Measurements from ENCODE around the gene CACNA1A. TPM values are rescaled to one million over a fixed set of nuclear protein-coding genes. Genes with fewer than 3 reads are reported as not detected.

CACNA1A gene
- total RNA-seq: 0.24 TPM
- polyA plus RNA-seq: 1.0 TPM
- long read RNA-seq, donor 1: 0 reads
- long read RNA-seq, donor 2, partial matches to known transcripts: 77 of 83 reads
- long read RNA-seq, donor 2, other reads (novel, unspliced or antisense): 5 of 83 reads
- long read RNA-seq, donor 3, partial matches to known transcripts: 0 of 9 reads
- long read RNA-seq, donor 3, other reads (novel, unspliced or antisense): 8 of 9 reads
- long read RNA-seq, donor 4: 0 reads
- long read RNA-seq, donor 5, partial matches to known transcripts: 0 of 1 reads
- long read RNA-seq, donor 5, other reads (novel, unspliced or antisense): 0 of 1 reads
- long read RNA-seq, donor 6, partial matches to known transcripts: 0 of 1 reads
- long read RNA-seq, donor 6, other reads (novel, unspliced or antisense): 0 of 1 reads
- long read RNA-seq, donor 7, partial matches to known transcripts: 0 of 10 reads
- long read RNA-seq, donor 7, other reads (novel, unspliced or antisense): 0 of 10 reads
- long read RNA-seq, donor 8, partial matches to known transcripts: 0 of 6 reads
- long read RNA-seq, donor 8, other reads (novel, unspliced or antisense): 0 of 6 reads
- long read RNA-seq, donor 9: 0 reads
- long read RNA-seq, donor 10, partial matches to known transcripts: 0 of 10 reads
- long read RNA-seq, donor 10, other reads (novel, unspliced or antisense): 0 of 10 reads

DNA sequence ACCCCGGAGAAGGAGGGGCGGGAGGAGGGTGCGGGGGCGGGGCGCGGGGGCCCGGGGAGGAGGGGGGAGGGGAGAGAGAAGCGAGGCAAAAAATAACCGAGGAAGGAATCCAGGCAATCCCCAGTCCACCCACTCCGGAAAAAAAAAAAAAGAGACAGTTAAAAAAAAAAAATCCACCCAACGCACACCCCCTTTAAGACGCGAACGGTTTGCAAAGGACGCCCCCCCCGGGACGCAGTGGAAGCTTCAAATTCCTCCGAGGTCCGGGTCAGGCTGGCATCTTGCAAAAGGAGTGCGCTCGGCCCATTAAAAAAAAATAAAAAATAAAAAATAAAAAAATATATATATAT is at the start of gene CACNA1A:
CACNA1A (minus strand) TSS at position 9 of the 350 bp plus-strand sequence. CDS start 255 bp downstream, outside the sequence.
- Histone ChIP-seq H3K27ac (ENCODE audit: low read depth in 1 of 2, low read length in 1 of 2) (no peak within 1 kb of the TSS), H3K4me3 (ENCODE audit: low read length in 2 of 2) (peak within 1 kb of the TSS in 1 of 2 donors; percentile 31), H3K9me3 (ENCODE audit: control insufficient read depth in 2 of 2, insufficient read depth in 1 of 2, low read length in 1 of 2) (no peaks in the 10 kb centered on the region), H3K36me3 (ENCODE audit: control insufficient read depth in 2 of 2, insufficient read depth in 2 of 2, low read length in 1 of 2) (no peaks in the 10 kb centered on the region), H3K27me3 (ENCODE audit: control insufficient read depth in 2 of 2, insufficient read depth in 1 of 2, low read length in 1 of 2) (peaks cover 33 to 52% of the 10 kb centered on the region in 2 donors), H3K4me1 (ENCODE audit: control insufficient read depth in 2 of 2, insufficient read depth in 2 of 2, low read length in 2 of 2) (no peaks in the 10 kb centered on the region)
- 3% methylated on average over 20 of the region's 21 CpGs for WGBS
- no peak for DNase-seq (ENCODE audit: low read depth in 6 of 9, low spot score in 9 of 9)

DNA sequence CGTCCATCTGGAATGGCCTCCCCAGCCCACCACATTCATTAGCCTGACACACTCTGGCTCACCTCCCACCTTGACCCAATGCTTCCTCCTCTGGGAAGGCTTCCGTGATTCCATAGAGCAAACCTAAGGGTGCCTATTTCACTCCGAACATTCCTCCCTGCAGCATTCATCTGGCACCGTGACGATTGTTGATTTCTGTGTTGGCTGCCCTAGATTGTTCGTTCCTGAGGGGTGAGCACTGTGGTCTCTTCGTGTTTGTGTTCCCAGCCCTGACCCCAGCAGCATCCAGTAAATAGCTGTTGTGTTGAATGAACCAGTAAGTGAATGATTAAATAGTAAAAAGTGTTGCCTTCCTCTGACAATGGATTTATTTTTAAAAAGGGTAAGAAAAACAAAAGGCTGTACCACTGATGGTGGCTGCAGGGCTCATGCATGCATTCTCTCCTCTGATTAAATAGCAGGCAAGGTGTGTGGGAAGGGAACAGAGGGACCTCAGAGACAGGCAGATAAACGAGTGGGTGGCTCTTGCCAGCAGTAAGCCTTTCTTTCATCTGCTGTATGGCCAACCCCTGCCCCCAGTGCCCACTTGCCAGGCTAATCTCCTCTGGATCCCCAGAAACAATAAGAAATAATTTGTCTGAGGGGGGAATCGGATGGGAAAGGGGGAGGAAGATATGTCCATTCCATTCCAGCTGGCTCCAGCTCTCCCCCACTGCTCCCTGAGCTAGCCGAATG is 48.4 kb upstream of the CACNA1A start:
- no peaks in the 10 kb centered on the region for H3K36me3 ChIP-seq (ENCODE audit: control insufficient read depth in 2 of 2, insufficient read depth in 2 of 2, low read length in 1 of 2)
- H3K27ac ChIP-seq (ENCODE audit: low read depth in 1 of 2, low read length in 1 of 2): no peak overlapping the region
- H3K4me3 ChIP-seq (ENCODE audit: low read length in 2 of 2): no peak overlapping the region
- H3K9me3 ChIP-seq (ENCODE audit: control insufficient read depth in 2 of 2, insufficient read depth in 1 of 2, low read length in 1 of 2): no peaks in the 10 kb centered on the region
- DNase-seq (ENCODE audit: low read depth in 6 of 9, low spot score in 9 of 9): no peak
- H3K27me3 ChIP-seq (ENCODE audit: control insufficient read depth in 2 of 2, insufficient read depth in 1 of 2, low read length in 1 of 2): peaks cover 0 to 2% of the 10 kb centered on the region in 2 donors
- 70% methylated on average over 10 of the region's 10 CpGs for WGBS
- no peaks in the 10 kb centered on the region for H3K4me1 ChIP-seq (ENCODE audit: control insufficient read depth in 2 of 2, insufficient read depth in 2 of 2, low read length in 2 of 2)

DNA sequence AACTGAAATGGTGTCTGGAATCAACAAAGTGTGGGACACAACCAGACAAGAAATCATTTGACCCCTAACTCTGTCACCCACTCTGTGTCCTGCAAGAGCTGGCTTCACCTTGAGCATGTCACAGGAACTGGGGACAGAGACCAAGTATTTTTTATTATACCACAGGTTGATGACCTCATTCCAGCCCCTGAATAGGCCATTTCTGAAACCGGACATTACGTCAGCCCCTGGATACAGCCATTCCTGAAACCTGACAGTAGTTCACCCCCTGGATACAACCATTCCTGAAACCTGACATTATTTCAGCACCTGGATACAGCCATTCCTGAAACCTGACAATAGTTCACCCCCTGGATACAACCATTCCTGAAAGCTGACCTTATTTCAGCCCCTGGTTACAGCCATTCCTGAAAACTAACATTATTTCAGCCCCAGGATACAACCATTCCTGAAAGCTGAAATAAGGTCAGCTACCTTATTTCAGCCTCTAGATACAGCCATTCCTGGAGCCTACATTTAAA is 47.7 kb upstream of the CACNA1A start:
- Histone ChIP-seq H3K27ac (ENCODE audit: low read depth in 1 of 2, low read length in 1 of 2) (no peak overlapping the region), H3K4me1 (ENCODE audit: control insufficient read depth in 2 of 2, insufficient read depth in 2 of 2, low read length in 2 of 2) (no peaks in the 10 kb centered on the region), H3K4me3 (ENCODE audit: low read length in 2 of 2) (no peak overlapping the region), H3K27me3 (ENCODE audit: control insufficient read depth in 2 of 2, insufficient read depth in 1 of 2, low read length in 1 of 2) (peaks cover 0 to 2% of the 10 kb centered on the region in 2 donors), H3K9me3 (ENCODE audit: control insufficient read depth in 2 of 2, insufficient read depth in 1 of 2, low read length in 1 of 2) (no peaks in the 10 kb centered on the region), H3K36me3 (ENCODE audit: control insufficient read depth in 2 of 2, insufficient read depth in 2 of 2, low read length in 1 of 2) (no peaks in the 10 kb centered on the region)
- 98% methylated on average over 2 of the region's 2 CpGs for WGBS
- DNase-seq (ENCODE audit: low read depth in 6 of 9, low spot score in 9 of 9): no peak

DNA sequence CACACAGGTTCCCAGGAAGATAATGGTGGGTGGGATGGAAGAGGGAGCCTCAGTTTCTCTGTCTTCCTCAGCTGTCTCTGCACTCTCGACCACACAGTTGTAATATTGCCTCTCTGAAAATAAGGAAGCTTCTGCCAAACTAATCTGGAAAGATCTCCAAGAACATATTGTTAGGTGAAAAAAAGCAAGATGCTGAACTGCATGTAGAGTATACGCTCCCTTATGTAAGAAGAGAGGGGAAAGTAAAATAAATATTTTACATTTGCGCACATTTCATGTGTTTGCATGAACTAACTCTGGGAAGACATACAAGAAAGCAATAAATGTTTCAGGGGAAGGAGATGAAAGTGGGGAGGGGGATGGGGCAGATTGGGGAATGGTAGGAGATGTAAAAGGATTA is 41.9 kb upstream of the CACNA1A start:
- 83% methylated on average over 3 of the region's 3 CpGs for WGBS
- Histone ChIP-seq H3K27ac (ENCODE audit: low read depth in 1 of 2, low read length in 1 of 2) (no peak overlapping the region), H3K36me3 (ENCODE audit: control insufficient read depth in 2 of 2, insufficient read depth in 2 of 2, low read length in 1 of 2) (no peaks in the 10 kb centered on the region), H3K27me3 (ENCODE audit: control insufficient read depth in 2 of 2, insufficient read depth in 1 of 2, low read length in 1 of 2) (no peaks in the 10 kb centered on the region), H3K9me3 (ENCODE audit: control insufficient read depth in 2 of 2, insufficient read depth in 1 of 2, low read length in 1 of 2) (no peaks in the 10 kb centered on the region), H3K4me1 (ENCODE audit: control insufficient read depth in 2 of 2, insufficient read depth in 2 of 2, low read length in 2 of 2) (no peaks in the 10 kb centered on the region), H3K4me3 (ENCODE audit: low read length in 2 of 2) (no peak overlapping the region)
- DNase-seq (ENCODE audit: low read depth in 6 of 9, low spot score in 9 of 9): no peak

DNA sequence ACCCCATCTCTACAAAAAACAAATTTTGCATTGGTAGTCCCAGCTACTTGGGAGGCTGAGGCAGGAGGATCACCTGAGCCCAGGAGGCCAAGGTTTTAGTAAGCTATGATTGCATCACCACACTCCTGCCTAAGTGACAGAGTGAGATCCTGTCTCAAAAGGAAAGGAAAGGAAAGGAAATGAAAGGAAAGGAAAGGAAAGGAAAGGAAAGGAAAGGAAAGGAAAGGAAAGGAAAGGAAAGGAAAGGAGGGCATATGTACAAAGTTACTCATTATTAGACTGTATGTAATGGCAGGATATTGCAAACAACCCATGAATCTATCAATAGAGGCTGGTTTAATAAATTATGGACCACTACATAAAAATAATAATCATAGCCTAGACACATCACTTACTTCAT is 40.8 kb upstream of the CACNA1A start:
- DNase-seq (ENCODE audit: low read depth in 6 of 9, low spot score in 9 of 9): no peak
- no peak overlapping the region for H3K27ac ChIP-seq (ENCODE audit: low read depth in 1 of 2, low read length in 1 of 2)
- H3K27me3 ChIP-seq (ENCODE audit: control insufficient read depth in 2 of 2, insufficient read depth in 1 of 2, low read length in 1 of 2): no peaks in the 10 kb centered on the region
- H3K36me3 ChIP-seq (ENCODE audit: control insufficient read depth in 2 of 2, insufficient read depth in 2 of 2, low read length in 1 of 2): no peaks in the 10 kb centered on the region
- H3K4me1 ChIP-seq (ENCODE audit: control insufficient read depth in 2 of 2, insufficient read depth in 2 of 2, low read length in 2 of 2): no peaks in the 10 kb centered on the region
- no peaks in the 10 kb centered on the region for H3K9me3 ChIP-seq (ENCODE audit: control insufficient read depth in 2 of 2, insufficient read depth in 1 of 2, low read length in 1 of 2)
- no peak overlapping the region for H3K4me3 ChIP-seq (ENCODE audit: low read length in 2 of 2)

DNA sequence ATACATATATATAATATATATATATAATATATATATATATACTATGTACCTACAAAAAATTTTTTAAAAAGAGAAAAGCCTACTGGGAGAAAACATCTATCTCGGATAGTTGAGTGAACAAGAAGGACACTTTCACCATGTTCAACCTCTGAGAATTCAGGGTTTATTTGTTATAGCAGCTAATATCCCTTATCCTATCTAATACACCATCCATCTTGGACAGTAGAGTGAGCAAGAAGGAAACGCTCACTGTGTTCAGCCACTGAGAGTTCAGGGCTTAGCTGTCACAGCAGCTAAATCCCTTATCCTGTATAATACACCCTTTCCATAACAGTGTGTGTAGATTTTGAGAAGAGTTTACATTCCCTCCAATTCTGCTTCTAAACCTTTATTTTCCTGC is 38.1 kb upstream of the CACNA1A start:
- no peaks in the 10 kb centered on the region for H3K36me3 ChIP-seq (ENCODE audit: control insufficient read depth in 2 of 2, insufficient read depth in 2 of 2, low read length in 1 of 2)
- no peak for DNase-seq (ENCODE audit: low read depth in 6 of 9, low spot score in 9 of 9)
- no peaks in the 10 kb centered on the region for H3K9me3 ChIP-seq (ENCODE audit: control insufficient read depth in 2 of 2, insufficient read depth in 1 of 2, low read length in 1 of 2)
- WGBS: 89% methylated on average over 2 of the region's 2 CpGs
- no peak overlapping the region for H3K27ac ChIP-seq (ENCODE audit: low read depth in 1 of 2, low read length in 1 of 2)
- H3K4me3 ChIP-seq (ENCODE audit: low read length in 2 of 2): no peak overlapping the region
- no peaks in the 10 kb centered on the region for H3K27me3 ChIP-seq (ENCODE audit: control insufficient read depth in 2 of 2, insufficient read depth in 1 of 2, low read length in 1 of 2)
- no peaks in the 10 kb centered on the region for H3K4me1 ChIP-seq (ENCODE audit: control insufficient read depth in 2 of 2, insufficient read depth in 2 of 2, low read length in 2 of 2)

DNA sequence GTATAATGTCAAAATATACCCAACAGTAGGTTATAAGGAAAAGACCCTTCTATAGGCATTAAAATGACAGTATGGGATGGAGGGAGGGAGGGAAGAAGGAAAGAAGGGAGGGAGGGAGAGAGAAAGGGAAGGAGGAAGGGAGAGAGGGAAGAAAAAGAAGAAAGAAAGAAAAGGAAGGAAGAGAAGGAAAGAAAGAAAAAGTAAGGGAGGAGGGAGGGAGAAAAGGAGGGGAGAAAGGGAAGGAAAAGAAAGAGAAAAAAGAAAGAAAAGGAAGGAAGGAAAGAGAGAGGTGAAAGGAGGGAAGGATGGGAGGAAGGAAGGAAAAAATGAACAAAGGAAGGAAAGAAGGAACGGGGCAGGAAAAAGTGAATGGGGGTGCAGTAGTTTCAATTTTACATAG is 35.3 kb upstream of the CACNA1A start:
- Histone ChIP-seq H3K27me3 (ENCODE audit: control insufficient read depth in 2 of 2, insufficient read depth in 1 of 2, low read length in 1 of 2) (no peaks in the 10 kb centered on the region), H3K4me1 (ENCODE audit: control insufficient read depth in 2 of 2, insufficient read depth in 2 of 2, low read length in 2 of 2) (no peaks in the 10 kb centered on the region), H3K27ac (ENCODE audit: low read depth in 1 of 2, low read length in 1 of 2) (no peak overlapping the region), H3K9me3 (ENCODE audit: control insufficient read depth in 2 of 2, insufficient read depth in 1 of 2, low read length in 1 of 2) (no peaks in the 10 kb centered on the region), H3K36me3 (ENCODE audit: control insufficient read depth in 2 of 2, insufficient read depth in 2 of 2, low read length in 1 of 2) (no peaks in the 10 kb centered on the region), H3K4me3 (ENCODE audit: low read length in 2 of 2) (no peak overlapping the region)
- DNase-seq (ENCODE audit: low read depth in 6 of 9, low spot score in 9 of 9): no peak
- WGBS: 23% methylated on average over 1 of the region's 1 CpG

DNA sequence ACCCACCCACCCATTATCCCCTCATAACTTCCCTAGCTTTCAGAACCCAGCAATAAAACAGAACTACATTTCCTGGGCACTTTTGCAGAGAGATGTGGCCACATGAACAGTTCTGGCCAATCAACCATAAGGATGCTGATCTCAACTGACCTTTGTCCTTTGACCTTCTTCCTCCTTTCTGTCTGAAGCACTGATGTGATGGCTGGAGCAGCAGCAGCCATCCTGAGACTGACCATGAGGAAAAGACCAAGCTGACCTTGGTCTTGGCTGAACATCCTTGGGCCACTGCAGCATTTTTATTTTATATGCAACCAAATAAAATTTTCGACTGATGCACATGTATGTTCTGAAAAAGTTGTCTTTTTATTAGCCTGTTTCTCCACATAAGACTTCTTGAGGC is 33.1 kb upstream of the CACNA1A start:
- Histone ChIP-seq H3K27ac (ENCODE audit: low read depth in 1 of 2, low read length in 1 of 2) (no peak overlapping the region), H3K36me3 (ENCODE audit: control insufficient read depth in 2 of 2, insufficient read depth in 2 of 2, low read length in 1 of 2) (no peaks in the 10 kb centered on the region), H3K4me1 (ENCODE audit: control insufficient read depth in 2 of 2, insufficient read depth in 2 of 2, low read length in 2 of 2) (no peaks in the 10 kb centered on the region), H3K4me3 (ENCODE audit: low read length in 2 of 2) (no peak overlapping the region), H3K27me3 (ENCODE audit: control insufficient read depth in 2 of 2, insufficient read depth in 1 of 2, low read length in 1 of 2) (no peaks in the 10 kb centered on the region), H3K9me3 (ENCODE audit: control insufficient read depth in 2 of 2, insufficient read depth in 1 of 2, low read length in 1 of 2) (no peaks in the 10 kb centered on the region)
- WGBS: 90% methylated on average over 1 of the region's 1 CpG
- no peak for DNase-seq (ENCODE audit: low read depth in 6 of 9, low spot score in 9 of 9)

Measured in thymus (tissue), 14 donors.